Measurements from ENCODE around the gene TET3.

DNA sequence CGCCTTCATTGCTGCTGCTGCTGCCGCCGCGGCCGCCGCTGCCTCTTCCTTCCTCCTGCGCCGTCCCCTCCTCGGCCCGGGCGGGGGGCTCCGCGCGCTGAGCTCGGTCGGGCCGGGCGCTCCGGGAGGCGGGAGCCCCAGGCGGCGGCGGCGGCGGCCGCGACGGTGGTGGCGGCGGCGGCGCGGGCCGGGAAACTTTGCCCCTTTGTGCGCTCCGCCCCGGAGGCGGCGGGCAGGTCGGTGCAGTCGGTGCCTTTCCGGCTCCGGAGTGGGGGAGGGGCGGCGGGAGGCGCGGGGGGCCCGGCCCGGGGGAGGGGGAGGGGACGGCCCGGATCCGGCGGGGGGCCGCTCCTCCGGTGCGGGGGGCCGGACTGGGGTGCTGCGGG lies 205 bp downstream of the TET3 start:
- TF ChIP-seq, protein P1, sequence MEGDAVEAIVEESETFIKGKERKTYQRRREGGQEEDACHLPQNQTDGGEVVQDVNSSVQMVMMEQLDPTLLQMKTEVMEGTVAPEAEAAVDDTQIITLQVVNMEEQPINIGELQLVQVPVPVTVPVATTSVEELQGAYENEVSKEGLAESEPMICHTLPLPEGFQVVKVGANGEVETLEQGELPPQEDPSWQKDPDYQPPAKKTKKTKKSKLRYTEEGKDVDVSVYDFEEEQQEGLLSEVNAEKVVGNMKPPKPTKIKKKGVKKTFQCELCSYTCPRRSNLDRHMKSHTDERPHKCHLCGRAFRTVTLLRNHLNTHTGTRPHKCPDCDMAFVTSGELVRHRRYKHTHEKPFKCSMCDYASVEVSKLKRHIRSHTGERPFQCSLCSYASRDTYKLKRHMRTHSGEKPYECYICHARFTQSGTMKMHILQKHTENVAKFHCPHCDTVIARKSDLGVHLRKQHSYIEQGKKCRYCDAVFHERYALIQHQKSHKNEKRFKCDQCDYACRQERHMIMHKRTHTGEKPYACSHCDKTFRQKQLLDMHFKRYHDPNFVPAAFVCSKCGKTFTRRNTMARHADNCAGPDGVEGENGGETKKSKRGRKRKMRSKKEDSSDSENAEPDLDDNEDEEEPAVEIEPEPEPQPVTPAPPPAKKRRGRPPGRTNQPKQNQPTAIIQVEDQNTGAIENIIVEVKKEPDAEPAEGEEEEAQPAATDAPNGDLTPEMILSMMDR (IDR thresholded peaks at IDR 0.05; ENCODE audit: low read depth, low read length, poor library complexity, severe bottlenecking): no peak
- TF ChIP-seq EZH2phosphoT487 (IDR thresholded peaks at IDR 0.05; ENCODE audit: borderline replicate concordance, low read length): no peak
